A549 (cell line): ENCODE data around the gene PRKCE. TPM values are rescaled to one million over a fixed set of nuclear protein-coding genes. Genes with fewer than 3 reads are reported as not detected.

Source experiments
- ATAC-seq, 2 experiments: fragments of 200-7000 bp in 1 of 2; fragments of >200 bp in 1 of 2; cut with Nextera tagmentation in 1 of 2; cut with Tn5 transposase in 1 of 2; 3 replicates each; pipeline versions ENCODE4 v1.8.0 to v1.9.1; 2018 to 2020; ENCODE audit warnings: mild to moderate bottlenecking in 1 of 2, moderate library complexity in 1 of 2
- CTCF ChIA-PET: fragments of 300-600 bp; sonication (Branson Sonifier 250); formaldehyde crosslinking; extraction: SDS; loops from one replicate; lab custom pipeline; 2021; ENCODE audit warnings: antibody characterized with exemption, inconsistent platforms; lab: Yijun Ruan, JAX
- POLR2A ChIA-PET: fragments of 350-600 bp; formaldehyde crosslinking; extraction: SDS; loops from one replicate; lab custom pipeline; 2021; ENCODE audit warnings: antibody characterized with exemption, inconsistent platforms; lab: Yijun Ruan, JAX
- DNase-seq, 2 experiments: peaks; one replicate each; pipeline versions ENCODE4 v3.0.0 to v3.0.0-alpha.2; 2011 to 2016; ENCODE audit warnings: low read depth in 1 of 2, low spot score in 1 of 2
- FAIRE-seq: peaks from 2 replicates; lab custom pipeline; 2011; peaks lifted over from hg19 to GRCh38; lab: Jason Lieb, UNC
- H3K27ac ChIP-seq, 2 experiments: fragments of >200 bp; sonication (Bioruptor Twin); formaldehyde crosslinking; 3 replicates each; pipeline ENCODE4 v1.5.1; 2016 to 2017
- H3K4me1 ChIP-seq: fragments of >200 bp; sonication (Bioruptor Twin); formaldehyde crosslinking; 3 replicates; pipeline ENCODE4 v1.6.1; 2016
- H3K4me2 ChIP-seq: fragments of >200 bp; sonication (Bioruptor Twin); formaldehyde crosslinking; 3 replicates; pipeline ENCODE4 v1.6.1; 2016
- H3K4me3 ChIP-seq: fragments of >200 bp; sonication (Bioruptor Twin); formaldehyde crosslinking; 3 replicates; pipeline ENCODE4 v1.5.1; 2016
- H3K9me3 ChIP-seq: fragments of >200 bp; sonication (Bioruptor Twin); formaldehyde crosslinking; 3 replicates; pipeline ENCODE4 v1.6.1; 2016
- ATOH8 ChIP-seq: fragments of 250-450 bp; sonication (Bioruptor Pico); IDR thresholded peaks from 2 replicates; pipeline ENCODE4 v1.5.0; 2020; ENCODE audit warnings: low read depth, mild to moderate bottlenecking, moderate library complexity
- BHLHE40 ChIP-seq: IDR thresholded peaks from 2 replicates; pipeline ENCODE4 v1.6.1; 2012; ENCODE audit warnings: low read depth, low read length, inconsistent platforms
- CBX2 ChIP-seq: fragments of 200-600 bp; sonication (generic); IDR thresholded peaks from 2 replicates; pipeline ENCODE4 v1.6.1; 2016; ENCODE audit warnings: low read depth, mild to moderate bottlenecking, borderline replicate concordance
- CBX8 ChIP-seq: fragments of 200-600 bp; sonication (generic); IDR thresholded peaks from 2 replicates; pipeline ENCODE4 v1.6.1; 2016
- E2F6 ChIP-seq: IDR thresholded peaks from 2 replicates; pipeline ENCODE4 v1.6.1; 2012; ENCODE audit warnings: low read depth, borderline replicate concordance
- ELK1 ChIP-seq: fragments of 150-350 bp; IDR thresholded peaks from 2 replicates; pipeline ENCODE4 v1.6.1; 2014; ENCODE audit warnings: low read depth, mild to moderate bottlenecking, low read length
- NFE2L2 ChIP-seq: fragments of 150-350 bp; conservative IDR thresholded peaks from 2 replicates; pipeline ENCODE4 v1.6.1; 2014; ENCODE audit warnings: low read length
- PBX3 ChIP-seq: IDR thresholded peaks from 2 replicates; pipeline ENCODE4 v1.6.1; 2012
- POLR2AphosphoS2 ChIP-seq: conservative IDR thresholded peaks from 2 replicates; pipeline ENCODE4 v1.6.1; 2012; ENCODE audit warnings: low read length, improper control_type of control experiment, inconsistent platforms
- RARB ChIP-seq: fragments of 250-450 bp; sonication (Bioruptor Pico); IDR thresholded peaks from 2 replicates; pipeline ENCODE4 v1.8.0; 2021; ENCODE audit warnings: mild to moderate bottlenecking, moderate library complexity
- REST ChIP-seq: fragments of 200-600 bp; sonication (generic); IDR thresholded peaks from 2 replicates; pipeline ENCODE4 v1.6.1; 2016; ENCODE audit warnings: antibody characterized with exemption, mild to moderate bottlenecking, moderate library complexity
- SREBF2 ChIP-seq: fragments of 450-650 bp; IDR thresholded peaks from 2 replicates; pipeline ENCODE4 v1.6.1; 2014; ENCODE audit warnings: mild to moderate bottlenecking, moderate library complexity
- ZFP36 ChIP-seq: fragments of 450-650 bp; IDR thresholded peaks from 2 replicates; pipeline ENCODE4 v1.6.1; 2014; ENCODE audit warnings: borderline replicate concordance; ENCODE audit not compliant: partially characterized antibody
- ZSCAN20 ChIP-seq: fragments of 250-450 bp; sonication (Bioruptor Pico); IDR thresholded peaks from 2 replicates; pipeline ENCODE4 v1.8.0; 2022; ENCODE audit warnings: mild to moderate bottlenecking, moderate library complexity
- WGBS: methylation state at CpG from one replicate; pipeline ENCODE4 v1.1.6; 2017; ENCODE audit errors: missing lambda C conversion rate; 5-methylcytosine and 5-hydroxymethylcytosine counted together
- polyA plus RNA-seq, 4 experiments: library from polyadenylated mRNA; depleted of rRNA in 3 of 4; stranded (reverse); fragments of >200 nt; fragmentation: RNase III in 1 of 4; extraction: RNeasy Plus Mini Kit Qiagen cat#74134 plus additional on column Dnase treatment in 1 of 4; gene quantifications; 2 replicates in 3 of 4; 3 replicates in 1 of 4; pipeline ENCODE4 v1.2.3, GENCODE V29; 2011 to 2017

The PRKCE gene
- polyA plus RNA-seq, 2 of the 4 experiments (the other 2 are of a cell fraction) = 11.5 to 12.0 TPM

- DNase-seq (no peak), FAIRE-seq (no peak)
- no peaks in the 10 kb centered on the region for H3K4me1 ChIP-seq
Measured at GRCh38 chr2:45714679-45715078, 63.2 kb downstream of the PRKCE start.

More at GRCh38 chr2:45714679-45715078, 63.2 kb downstream of the PRKCE start:
- ATAC-seq = no peak
- no peak overlapping the region for H3K4me3 ChIP-seq
- no peaks in the 10 kb centered on the region for H3K9me3 ChIP-seq
- no peak for TF ChIP-seq CBX8
- TF ChIP-seq SREBF2 = no peak
- TF ChIP-seq ATOH8 (CRISPR knock-in tag) = no peak
- TF ChIP-seq RARB (CRISPR knock-in tag) = no peak
- TF ChIP-seq CBX2 = no peak
- TF ChIP-seq PBX3 = no peak
- TF ChIP-seq ZFP36 = no peak
- TF ChIP-seq POLR2AphosphoS2 = no peak
- no peak for TF ChIP-seq E2F6
- TF ChIP-seq BHLHE40 = no peak
- TF ChIP-seq ELK1 = no peak
- TF ChIP-seq REST = no peak
- no peak for TF ChIP-seq NFE2L2
- no peak for TF ChIP-seq ZSCAN20 (CRISPR knock-in tag)
- H3K27ac ChIP-seq = no peak overlapping the region
- ChIA-PET POLR2A (no interaction called here), CTCF (interaction anchor here (1.3 to 1.4 kb wide), 2 partner anchors 15 to 25 kb away, joined by 4 read pairs; no protein-coding TSS in a partner anchor)
- H3K4me2 ChIP-seq = no peak overlapping the region
- 72% methylated on average over 3 of the region's 3 CpGs for WGBS
